GM12872 (cell line): ENCODE data around the gene HNRNPH2.

Experiments used
- CTCF ChIP-seq: IDR thresholded peaks from 3 replicates; pipeline ENCODE4 v1.5.1; 2011; ENCODE audit warnings: low read depth, mild to moderate bottlenecking, low read length, moderate library complexity; ENCODE audit not compliant: insufficient read depth

The HNRNPH2 gene

DNA sequence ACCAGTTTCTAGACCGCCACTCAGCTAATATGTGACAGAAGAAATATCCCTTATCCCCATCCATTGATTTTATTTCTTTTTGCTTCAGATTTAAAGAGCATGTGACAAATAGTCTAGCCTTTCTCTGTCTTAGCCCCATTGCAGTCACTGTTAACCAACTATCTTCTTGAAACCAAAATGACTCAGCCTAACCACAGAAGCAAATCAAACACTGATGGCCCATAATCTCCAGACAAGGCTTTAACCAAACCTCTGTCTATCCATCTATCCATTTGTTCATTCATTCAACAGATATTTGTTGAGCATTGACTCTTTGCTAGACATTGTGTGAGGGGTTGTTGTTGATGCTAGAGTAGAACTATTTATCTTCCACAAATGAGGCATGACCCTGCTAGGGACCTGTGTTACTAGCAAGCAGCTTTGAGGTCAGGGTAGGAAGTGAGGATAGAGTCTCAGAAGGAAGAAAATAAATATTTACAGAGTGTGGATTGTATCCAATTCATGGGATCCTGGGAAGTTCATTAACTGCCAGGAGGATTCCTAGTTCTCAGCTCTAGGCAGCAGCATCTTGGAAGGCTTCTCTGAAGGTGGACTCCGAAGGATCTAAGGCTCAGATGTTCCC is 22.5 kb downstream of the HNRNPH2 start:
- TF ChIP-seq CTCF: no peak

- TF ChIP-seq CTCF: no peak
Measured at GRCh38 chrX:101442085-101442484, 34.1 kb downstream of the HNRNPH2 start.

DNA sequence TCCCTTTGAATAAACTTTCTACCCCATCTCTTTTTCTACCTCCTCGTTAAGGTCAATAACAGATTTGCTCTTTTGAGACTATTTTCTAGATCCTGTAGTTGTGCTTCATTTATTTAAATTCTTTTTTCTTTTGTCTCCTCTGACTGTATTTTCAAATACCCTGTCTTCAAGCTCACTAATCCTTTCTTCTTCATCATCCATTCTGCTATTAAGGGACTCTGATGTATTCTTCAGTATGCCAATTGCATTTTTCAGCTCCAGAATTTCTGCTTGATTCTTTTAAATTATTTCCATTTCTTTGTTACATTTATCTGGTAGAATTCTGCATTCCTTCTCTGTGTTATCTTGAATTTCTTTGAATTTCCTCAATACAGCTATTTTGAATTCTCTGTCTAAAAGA is 41.3 kb downstream of the HNRNPH2 start:
- no peak for TF ChIP-seq CTCF

GRCh38 chrX:101450085-101450484 is 42.1 kb downstream of the HNRNPH2 start:
- TF ChIP-seq CTCF: no peak

GRCh38 chrX:101450961-101451360 is 42.9 kb downstream of the HNRNPH2 start:
- TF ChIP-seq CTCF: no peak

GRCh38 chrX:101452056-101452455 is 44.0 kb downstream of the HNRNPH2 start:
- no peak for TF ChIP-seq CTCF

- no peak for TF ChIP-seq CTCF
Measured at GRCh38 chrX:101460669-101461068, 52.6 kb downstream of the HNRNPH2 start.

- TF ChIP-seq CTCF: peak; percentile 29; the same call in 1 of the 3 replicates
Measured at GRCh38 chrX:101462892-101463291, 54.9 kb downstream of the HNRNPH2 start.
